ENCODE results near the gene KTI12.
"Not testable (repeated sequence)": the region's sequence is repeated elsewhere in the genome, so short reads cannot be mapped to it uniquely, and the experiment has no call there.

The KTI12 gene, protein sequence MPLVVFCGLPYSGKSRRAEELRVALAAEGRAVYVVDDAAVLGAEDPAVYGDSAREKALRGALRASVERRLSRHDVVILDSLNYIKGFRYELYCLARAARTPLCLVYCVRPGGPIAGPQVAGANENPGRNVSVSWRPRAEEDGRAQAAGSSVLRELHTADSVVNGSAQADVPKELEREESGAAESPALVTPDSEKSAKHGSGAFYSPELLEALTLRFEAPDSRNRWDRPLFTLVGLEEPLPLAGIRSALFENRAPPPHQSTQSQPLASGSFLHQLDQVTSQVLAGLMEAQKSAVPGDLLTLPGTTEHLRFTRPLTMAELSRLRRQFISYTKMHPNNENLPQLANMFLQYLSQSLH

GRCh38 chr1:52033190-52034049 is at the start of gene KTI12:
Gene KTI12, minus strand, starts transcription at chr1:52033810. Its CDS starts 49 bp downstream, at chr1:52033761.
- DNase-seq: peak; percentile 90 to 91

GRCh38 chr1:52080014-52080415 is 46.4 kb upstream of the KTI12 start:
- DNase-seq: no peak

- not testable (repeated sequence) for DNase-seq
These were observed 43.7 kb upstream of the KTI12 start for GRCh38 chr1:52077277-52077676.

DNA sequence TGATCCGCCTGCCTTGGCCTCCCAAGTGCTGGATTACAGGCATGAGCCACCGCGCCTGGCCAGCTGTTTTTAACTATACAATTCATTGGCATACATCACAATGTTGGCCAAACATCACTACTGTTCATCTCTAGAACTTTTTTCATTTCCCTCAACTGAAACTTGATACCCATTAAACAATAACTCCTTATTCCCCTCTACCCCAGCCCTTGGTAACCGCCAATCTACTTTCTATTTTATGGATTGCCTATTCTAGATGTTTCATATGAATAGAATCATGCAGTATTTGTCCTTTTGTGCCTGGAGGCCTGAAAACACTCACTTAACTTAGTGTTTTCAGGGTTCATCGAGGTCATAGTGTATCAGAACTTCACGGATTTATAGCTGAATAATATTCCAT is 38.7 kb upstream of the KTI12 start:
- no peak for DNase-seq

GRCh38 chr1:52070704-52071103 is 37.1 kb upstream of the KTI12 start:
- no peak for DNase-seq

GRCh38 chr1:52063192-52063591 is 29.6 kb upstream of the KTI12 start:
- DNase-seq: no peak

- no peak for DNase-seq
These were observed 27.2 kb upstream of the KTI12 start for GRCh38 chr1:52060822-52061221.

DNA sequence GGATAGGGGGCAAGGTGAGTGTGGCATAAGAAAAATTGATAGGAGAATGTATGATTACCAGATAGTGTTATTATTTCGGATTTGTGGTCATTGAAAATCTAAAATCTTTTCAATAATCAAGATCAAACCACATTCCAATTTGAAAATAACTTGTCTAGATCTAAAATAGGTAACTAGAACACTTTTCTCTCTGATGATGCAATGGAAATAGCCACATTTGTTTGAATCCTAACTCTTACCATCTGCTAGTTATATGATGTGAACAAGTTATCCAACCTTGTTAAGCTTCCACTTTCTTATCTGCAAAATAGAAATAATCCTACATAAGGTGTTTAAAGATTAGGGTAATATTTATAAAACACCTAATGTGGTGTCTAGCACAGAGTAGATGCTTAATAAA is 26.3 kb upstream of the KTI12 start:
- no peak for DNase-seq

GRCh38 chr1:52059321-52059720 is 25.7 kb upstream of the KTI12 start:
- no peak for DNase-seq

GRCh38 chr1:52057876-52058415 is 24.3 kb upstream of the KTI12 start:
- no peak for DNase-seq

DNA sequence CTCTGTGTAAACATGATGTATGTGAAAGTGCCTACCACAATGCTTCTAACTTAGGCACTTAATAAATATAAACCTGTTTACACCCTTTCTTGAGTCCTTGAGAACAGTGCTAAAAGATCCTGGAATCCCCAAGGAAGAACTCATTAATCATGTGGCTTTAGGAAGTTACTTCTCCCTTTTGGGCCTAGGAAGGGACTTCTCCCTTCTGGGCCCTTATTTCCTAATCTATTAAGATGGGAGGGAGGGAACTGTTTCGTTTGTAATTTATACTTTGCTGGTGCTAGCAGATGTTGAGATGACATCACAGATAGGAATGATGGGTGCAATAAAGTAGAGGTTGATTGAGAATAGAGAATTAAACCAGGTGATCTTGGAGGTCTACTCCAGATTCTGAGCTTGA is 23.6 kb upstream of the KTI12 start:
- no peak for DNase-seq

- DNase-seq: peak in 1 of 2 donors; percentile 48
These were observed 23.3 kb upstream of the KTI12 start for GRCh38 chr1:52056937-52057231.

DNA sequence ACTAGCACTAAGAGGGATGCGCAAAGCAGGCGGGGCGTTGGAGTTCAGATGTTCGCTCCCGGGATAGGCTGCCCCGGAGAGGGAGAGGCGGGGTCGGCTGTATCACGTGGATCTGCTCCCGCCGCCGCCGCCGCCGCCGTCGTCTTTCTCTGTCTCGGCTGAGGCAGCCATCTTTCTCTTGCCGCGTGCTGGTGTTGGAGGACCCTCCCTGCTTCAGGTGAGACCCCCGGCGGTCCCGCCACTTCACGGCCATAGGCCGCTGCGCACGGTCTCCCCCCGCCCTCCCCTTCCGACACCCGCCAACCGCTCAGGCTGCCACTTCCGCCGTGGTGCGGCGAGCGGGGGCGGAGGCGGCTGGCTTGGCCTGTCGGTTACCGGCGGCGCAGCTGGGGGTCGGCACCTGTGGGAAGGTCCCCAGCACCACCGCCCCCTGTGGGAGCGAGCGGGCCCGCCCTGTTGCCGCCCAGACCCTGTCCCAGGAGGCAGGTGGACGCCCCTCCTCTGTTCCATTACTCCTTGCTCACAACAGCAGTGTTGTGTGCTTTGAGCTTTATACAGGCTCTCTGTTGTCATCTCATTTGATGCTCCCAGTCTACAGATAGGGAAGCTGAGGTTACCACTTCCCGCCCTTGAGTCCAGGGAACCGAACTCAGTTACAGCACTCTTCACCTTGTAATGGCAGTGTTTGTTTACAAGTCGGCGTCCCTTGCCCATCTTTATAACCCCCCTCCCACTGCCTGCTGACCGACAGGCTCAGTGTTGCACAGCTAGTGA is 22.7 kb upstream of the KTI12 start, which contains the start of gene BTF3L4:
TSS of gene BTF3L4 (plus strand) at position 133 of the 774 bp plus-strand sequence. CDS start 3,553 bp downstream, outside the sequence.
- DNase-seq: peak; percentile 88 to 92

- DNase-seq: no peak
These were observed 22.2 kb upstream of the KTI12 start for GRCh38 chr1:52055866-52056162.

DNA sequence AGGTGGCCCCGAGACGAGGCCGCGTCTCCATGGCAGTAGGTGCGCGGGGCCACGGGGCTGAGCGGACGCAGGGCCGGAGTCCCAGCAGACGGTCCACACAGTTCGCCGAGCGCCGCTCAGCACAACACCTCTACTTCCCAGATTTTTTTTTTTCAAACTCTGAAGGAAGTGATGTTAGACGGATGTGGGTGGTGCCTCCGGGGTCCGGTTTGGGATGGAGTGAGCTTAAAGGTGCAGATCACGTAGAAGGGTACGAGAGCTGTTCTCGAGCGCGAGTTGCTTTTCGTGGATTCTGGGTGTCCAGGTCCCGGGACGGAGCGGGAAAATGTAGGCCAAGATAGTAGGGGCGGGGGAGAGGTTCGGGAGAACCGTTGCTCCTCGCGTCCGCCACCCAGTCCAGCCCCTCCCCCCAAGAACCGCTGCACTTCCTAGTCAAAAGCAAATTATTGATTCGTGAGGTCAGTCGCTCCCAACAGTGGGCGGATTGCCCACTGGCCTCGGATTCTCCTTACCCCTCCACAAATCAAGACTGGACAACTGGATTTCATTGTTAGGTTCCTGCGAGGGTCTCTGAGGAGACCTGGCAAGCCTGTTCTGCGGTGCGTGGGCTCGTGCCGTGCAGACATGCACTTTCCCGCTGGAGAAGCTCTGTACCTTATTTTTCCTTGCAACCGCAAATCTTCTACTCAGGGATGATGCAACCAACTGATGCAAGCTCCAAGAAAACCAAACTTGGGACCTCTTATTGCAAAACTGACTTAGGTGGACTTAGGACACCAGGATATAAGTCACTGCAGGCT is 21.7 kb upstream of the KTI12 start, which contains the start of gene TXNDC12:
TSS of gene TXNDC12 (minus strand) at position 126 of the 800 bp plus-strand sequence. CDS start at position 31, 95 bp downstream.
- peak; percentile 49 to 68 for DNase-seq

- no peak for DNase-seq
These were observed 21.0 kb upstream of the KTI12 start for GRCh38 chr1:52054496-52055065.

GRCh38 chr1:52053862-52054261 is 20.3 kb upstream of the KTI12 start:
- DNase-seq: no peak

- not testable (repeated sequence) for DNase-seq
These were observed 15.7 kb upstream of the KTI12 start for GRCh38 chr1:52049337-52049736.

- DNase-seq: not testable (repeated sequence)
These were observed 12.1 kb upstream of the KTI12 start for GRCh38 chr1:52045666-52046195.

GRCh38 chr1:52045236-52045635 is 11.6 kb upstream of the KTI12 start:
- DNase-seq: no peak

DNA sequence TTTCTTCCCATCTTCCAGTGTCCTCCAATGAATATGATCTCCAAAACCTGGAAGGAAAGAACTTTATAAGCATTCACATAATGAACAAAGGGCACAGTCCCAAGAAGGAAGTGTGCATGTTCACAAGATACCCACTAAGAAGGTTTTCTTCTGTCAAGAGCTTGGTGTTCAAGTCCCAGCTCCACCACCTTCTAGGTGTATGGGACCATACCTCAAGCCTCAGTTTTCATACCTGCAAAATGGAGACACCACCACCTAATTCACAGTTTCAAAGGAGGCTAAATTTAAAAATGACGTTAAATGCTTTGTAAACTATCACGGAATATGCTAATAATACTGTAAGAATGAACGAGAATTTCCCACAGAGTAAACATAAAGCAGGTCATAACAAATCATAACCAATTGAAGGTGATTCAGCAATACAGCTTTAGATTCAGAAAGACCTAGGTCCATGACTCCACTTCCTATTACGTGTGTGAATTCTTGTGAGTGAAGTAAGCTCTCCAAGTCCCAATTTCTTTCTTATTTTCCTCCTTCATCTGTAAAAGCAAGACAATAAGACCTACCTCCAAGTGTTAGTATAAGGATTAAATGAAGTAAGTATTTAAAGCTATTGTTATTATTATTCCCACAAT is 8.1 kb upstream of the KTI12 start:
- no peak for DNase-seq

All from CD4-positive, alpha-beta T cell treated with Interferon alpha-2 for 1 hour (primary cell).